HG03039 (cell line): Measurements from ENCODE around the gene TIMM13.

Source experiments
- ATAC-seq: cut with Tn5 transposase; IDR thresholded peaks from one replicate; pipeline ENCODE4 v1.9.1; 2021; ENCODE audit warnings: mild to moderate bottlenecking, moderate library complexity; ENCODE audit not compliant: unreplicated experiment

Gene TIMM13

DNA sequence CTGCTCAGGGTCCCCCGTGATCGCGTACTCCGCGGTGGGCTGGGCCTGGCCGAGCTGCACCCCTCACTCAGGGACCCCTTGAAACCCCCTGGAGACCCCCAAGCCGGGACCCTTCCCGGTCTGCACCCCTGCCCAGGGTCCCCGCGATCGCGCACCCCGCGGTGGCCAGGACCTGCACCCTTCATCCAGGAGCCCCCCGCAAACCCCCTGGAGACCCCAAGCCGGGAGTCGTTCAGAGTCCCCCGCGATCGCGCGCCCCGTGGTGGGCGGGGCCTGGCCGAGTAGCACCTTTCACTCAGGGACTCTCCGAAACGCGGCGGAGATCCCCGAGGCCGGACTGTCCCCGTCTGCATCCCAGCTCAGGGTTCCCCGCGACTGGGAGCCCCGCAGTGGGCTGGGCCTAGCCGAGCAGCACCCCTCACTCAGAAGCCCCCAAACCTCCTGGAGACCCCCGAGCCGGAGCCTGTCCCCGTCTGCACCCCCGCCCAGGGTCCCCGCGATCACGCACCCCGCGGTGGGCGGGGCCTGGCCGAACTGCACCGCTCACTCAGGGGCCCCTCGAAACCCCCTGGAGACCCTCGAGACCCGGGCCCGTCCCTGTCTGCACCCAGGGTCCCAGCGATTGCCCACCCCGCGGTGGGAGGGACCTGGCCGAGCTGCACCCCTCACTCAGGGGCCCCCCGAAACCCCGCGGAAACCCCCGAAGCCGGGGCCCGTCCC, 28.6 kb upstream of the TIMM13 start:
- ATAC-seq, result peak; percentile 35

DNA sequence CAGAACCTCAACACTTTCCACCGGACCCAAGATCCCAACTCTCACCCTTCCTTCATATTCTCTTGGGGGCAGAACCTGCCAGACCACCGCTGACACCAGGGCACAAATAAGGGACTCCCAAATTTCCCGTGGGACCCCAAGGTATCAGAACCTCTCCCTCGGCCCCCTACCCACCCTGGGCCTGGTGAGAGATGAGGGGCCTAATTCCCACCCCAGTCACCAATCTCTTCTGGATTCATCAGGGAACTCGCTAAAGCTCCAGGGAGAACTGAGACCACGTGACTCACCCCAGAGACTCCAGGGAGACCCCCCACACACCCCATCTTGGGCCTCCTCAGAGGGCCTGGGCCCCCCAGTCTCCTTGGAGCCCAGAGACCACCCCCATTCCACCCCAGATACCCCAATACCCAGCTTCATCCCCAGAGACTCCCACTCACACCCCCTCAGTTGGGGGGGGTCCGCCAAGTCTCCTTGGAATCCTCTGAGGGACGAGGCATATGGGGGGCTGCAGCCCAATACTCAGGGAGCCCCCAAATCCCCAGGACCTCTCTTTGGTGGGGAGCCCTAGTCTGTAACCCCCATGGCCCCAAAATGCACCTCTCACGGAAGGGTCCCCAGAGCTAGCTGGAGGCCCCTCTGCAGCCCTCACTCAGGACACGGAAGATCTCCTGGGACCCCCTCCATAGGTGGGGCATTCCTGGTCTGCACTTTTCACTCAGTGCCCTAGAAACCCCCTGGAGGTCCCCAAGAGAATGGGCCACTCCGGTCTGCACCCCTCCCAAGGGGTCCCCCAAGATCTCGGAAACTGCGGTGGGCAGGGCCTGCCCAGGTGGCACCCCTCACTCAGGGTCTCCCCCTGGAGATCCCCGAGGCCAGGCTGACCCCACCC, 27.8 kb upstream of the TIMM13 start:
- no peak for ATAC-seq

DNA sequence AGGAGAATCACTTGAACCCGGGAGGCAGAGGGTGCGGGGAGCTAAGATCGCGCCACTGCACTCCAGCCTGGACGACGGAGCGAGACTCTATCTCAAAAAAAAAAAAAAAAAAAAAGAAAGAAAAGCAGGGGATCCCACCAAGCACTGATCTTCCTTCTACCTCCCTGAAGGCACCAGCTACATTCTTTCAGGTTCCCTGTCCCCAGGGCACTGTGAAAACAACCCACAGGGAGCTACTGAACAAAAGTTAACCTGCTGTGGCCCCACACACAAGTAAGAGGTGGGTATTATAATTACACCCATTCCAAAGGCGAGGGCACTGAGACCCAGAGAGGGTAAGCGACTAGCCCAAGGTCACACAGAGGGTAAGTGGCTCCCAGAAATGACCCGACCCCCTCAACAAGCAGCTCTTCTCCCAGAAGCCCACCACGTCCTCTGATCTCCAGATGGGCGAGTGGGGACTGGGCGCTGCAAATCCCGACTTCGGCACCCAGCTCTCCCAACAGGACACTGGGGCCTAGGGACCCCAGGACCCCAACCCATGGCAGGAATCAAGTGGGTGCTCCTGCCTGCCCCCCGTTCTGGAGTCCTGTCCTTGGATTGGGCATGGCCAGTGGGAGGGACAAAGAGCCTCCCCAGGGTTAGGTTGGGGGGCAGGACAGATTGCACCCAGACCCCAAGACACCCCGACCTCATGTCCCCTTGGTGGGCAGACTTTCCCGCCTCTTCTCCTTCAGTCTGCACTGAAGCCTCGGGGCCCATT, 27.0 kb upstream of the TIMM13 start:
- no peak for ATAC-seq

DNA sequence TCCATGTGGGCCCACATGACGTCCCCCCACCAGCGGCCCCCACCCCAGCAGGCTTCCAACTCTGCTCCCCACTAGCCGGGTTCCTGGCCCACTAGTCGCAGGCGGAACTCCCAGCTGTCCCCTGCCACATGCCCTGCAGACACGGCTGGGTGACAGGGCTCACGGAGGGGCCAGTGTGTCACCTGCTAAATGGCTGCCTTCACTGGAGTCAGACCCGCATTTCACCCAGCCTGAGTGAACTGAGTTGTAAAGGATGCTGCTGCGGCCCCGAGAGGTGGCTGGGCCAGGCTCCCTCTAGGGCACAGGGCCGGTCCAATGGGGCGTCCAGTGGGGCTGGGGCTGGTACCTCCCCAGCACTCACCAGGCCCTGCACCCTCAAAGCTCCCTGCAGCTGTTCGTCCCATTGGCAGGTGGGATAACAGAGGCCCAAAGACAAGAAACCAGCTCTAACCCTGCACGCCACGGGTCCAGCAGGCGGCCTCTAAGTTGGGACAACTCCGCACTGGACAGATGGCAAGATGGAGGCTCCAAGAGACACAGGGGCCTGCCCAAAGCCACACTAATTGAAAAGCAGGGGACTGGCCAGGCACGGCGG, 26.1 kb upstream of the TIMM13 start:
- no peak for ATAC-seq

DNA sequence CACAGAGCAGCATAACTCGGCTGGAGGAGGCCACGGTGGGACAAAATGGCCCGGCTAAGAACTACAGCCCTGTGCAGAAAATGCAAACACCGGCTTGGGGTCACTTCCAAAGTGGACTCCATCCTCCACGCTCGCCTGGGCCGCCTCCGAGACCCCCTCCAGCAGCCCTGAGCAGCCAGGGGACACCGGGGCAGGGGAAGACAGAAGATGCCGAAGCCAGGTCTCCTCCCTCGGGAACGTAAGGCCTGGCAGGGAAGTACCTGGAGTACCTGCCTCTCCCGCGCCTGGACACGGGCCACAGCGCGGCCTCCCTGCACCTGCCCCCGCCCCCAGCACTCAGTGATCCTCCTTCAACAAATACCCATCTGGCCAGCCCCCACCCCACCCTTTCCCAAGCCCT, 24.4 kb upstream of the TIMM13 start:
- ATAC-seq, result no peak

DNA sequence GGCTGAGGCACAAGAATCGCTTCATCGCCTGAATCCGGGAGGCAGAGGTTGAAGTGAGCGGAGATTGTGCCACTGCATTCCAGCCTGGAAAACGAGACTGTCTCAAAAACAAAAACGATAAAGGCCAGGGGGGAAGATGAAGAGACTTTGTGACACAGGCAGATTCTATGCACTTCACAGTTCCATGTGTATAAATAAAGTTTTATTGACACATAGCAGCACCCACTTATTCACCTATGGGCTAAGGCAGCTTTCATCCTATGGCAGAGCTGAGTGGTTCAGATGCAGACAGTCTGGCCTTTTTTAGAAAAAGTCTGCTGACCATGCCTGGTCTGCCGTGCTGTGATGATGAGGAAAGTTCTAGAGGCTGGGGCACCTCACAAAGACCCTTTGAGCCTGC, 23.8 kb upstream of the TIMM13 start:
- no peak for ATAC-seq

DNA sequence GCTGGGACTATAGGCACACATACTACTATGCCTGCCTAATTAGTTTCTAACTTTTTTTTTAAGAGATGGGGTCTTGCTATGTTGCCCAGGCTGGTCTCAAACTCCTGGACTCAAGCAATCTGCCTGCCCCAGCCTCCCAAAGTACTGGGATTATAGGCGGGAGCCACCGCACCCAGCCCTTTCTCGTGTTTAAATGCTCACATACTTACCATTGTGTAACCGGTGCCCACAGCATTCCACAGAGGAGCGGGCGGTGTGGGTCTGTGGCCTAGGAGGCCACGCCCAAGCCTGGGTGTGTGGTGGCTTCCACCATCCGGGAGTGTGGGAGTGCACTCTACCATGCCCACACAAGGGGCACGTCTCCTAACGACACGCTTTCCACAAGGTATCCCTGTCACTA, 21.6 kb upstream of the TIMM13 start:
- no peak for ATAC-seq

DNA sequence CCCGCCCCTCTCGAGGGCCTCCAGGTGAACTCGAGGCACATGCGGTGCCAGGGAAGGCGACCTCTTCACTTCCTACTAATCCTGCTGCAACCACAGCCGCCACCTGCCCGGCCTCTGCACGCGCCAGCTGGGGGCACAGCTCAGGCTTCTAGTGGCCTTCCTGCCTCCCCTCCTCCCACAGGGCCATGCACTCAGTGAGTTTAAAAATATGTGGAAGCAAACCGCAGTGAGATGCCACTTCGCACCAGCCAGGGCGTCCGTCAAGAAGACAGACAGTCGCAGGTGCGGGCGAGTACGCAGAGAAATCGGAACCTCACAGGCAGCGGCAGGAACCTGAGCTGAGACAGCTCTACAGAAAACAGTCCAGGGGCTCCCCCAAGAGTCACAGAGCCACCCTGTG, 19.0 kb upstream of the TIMM13 start:
- ATAC-seq, result no peak

DNA sequence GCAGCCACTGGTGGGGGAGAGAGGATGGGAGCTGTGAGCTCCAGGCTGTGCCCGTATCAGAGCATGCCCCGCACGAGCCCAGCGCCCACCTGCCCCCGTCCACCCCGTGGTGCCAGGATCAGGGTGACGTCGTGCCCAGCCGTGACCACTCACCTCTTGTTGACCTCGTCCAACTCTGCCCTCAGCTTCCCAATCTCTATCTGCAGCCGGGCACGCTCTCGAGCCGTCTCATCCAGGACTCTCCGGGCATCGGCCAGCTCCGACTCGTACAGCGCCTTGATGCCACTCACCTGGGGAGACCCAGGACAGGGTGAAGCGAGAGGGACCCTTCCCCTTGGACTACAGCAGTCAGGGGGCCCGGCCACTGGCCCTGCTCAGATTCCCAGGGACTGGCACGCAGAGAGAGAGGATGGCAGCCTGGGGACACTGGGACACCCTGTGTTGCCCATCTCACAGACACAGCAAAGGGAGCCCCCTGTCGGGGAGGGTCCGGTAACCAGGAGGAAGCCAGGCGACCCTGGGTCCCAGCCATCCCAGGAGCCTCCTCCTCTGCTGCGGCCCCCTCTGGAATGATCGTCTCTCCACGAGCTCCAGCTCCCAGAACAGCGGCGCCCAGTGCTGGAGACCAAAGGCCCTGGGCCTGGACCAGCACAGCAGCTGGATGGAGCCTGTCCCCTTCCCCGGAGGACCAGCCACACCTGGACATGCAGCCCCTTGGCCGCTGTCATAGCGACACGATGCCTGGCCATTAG, 17.0 kb upstream of the TIMM13 start:
- no peak for ATAC-seq

DNA sequence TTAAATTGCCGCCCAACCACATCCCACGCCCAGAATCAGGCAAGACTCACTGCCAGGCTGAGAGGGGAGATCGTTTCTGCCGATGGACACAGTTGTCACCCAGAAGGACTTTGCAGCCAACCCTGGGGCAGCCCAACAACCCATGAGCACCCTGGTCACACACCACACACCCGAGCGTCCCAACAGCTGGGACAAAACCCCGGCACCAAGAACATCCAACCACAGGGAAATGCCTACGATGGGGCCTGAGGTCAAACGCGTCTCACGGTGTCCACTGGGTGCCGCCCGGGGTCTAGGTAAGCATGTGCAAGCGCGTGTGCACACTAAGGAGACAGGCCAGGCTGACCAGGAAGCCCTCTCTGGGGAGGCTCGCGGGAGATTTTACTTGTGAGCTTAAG, 16.4 kb upstream of the TIMM13 start:
- ATAC-seq, result no peak

DNA sequence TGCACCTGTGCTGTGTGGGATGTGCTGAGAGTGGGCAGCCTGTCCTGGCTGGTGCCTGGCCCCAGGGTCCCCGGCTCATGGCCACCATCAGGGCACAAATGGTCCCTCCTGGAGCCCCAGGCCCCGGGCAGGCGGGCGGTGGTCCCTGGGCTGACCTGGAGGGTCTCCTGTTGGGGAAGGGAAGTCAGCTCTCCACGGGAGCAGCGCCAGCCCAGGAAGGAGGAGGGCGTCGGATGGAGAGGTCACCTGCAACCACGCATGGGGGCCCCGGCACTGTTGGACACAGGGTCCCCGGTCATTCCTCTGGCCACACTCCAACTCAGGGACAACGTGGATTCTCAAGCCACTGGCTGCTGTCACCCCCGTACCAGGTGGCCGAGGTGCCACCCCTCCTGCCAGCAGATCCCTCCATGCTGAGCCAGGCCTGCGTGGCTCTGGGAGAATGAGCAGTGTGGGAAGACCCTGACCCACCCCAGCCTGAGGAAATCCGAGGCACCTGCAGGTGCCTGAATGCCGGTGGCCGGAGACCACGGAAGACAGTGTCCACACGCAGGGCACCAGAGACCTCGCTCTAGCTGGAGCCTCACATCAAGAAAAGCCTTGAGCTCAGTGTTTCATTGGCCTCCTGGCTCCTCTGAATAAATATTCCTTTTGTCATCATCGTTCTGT, 15.9 kb upstream of the TIMM13 start:
- ATAC-seq, result no peak

DNA sequence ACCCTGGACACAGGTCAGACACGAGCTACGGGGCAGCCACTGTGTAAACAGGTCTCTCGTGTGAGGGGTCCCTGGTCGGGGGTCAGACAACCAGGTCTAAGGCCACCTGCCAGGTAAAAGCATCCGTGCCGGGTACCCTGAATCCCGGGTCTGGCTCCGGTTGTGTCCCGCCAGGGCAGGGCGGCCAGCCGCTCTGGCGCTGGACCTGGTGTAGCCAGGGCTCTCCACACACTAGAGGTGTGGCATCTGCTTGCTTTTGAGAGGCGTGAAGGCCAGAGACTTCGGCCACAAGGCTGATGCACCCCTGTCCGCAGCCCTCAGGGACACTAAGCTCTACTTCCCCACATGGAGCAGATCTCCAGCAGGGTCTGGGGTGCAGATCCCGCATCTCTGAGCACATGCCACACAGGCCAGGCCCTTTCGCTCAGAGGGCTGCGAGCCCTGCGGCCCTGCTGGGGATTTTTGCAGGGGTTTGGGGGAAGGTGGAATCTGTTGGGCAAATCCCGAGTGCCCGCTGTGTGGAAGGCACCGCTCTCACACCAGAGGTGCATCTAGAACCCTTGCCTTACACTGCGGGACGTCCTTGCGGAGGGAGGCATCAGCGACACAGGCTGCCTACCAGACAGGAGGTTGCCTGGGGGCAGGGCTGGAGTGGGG, 13.8 kb upstream of the TIMM13 start:
- no peak for ATAC-seq

DNA sequence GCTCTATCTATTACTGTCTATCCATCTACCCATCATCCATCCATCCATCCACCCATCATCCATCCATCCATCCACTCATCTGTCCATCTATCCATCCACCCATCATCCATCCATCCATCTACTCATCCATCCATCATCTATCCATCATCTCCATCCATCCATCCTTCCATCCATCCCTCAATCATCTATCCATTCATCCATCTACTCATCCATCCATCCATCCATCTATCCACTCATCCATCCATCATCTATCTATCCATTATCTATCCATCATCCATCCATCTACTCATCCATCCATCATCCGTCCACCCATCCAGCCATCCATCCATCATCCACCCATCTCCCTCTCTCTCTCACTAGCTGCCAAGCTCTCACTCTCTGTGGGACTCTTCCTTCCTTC, 13.1 kb upstream of the TIMM13 start:
- ATAC-seq, result no peak

DNA sequence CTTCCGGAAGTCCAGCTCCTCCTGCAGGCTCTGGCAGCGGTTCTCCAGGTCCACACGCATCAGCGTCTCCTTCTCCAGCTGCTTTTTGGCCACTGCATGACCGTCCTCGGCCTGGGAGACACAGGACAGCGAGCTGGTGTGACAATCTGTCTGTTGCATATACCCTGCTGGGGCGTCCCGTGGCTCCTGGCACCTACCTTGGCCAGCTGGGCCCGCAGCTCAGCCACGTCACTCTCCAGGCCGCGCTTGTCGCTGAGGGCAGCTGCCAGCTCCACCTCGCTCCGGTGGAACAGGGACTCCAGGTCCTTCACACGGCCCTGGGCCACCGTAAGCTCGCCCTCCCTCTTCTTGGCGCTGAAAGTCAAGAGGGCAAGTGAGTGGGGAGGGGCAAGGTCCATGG, 10.8 kb upstream of the TIMM13 start:
- ATAC-seq, result no peak

DNA sequence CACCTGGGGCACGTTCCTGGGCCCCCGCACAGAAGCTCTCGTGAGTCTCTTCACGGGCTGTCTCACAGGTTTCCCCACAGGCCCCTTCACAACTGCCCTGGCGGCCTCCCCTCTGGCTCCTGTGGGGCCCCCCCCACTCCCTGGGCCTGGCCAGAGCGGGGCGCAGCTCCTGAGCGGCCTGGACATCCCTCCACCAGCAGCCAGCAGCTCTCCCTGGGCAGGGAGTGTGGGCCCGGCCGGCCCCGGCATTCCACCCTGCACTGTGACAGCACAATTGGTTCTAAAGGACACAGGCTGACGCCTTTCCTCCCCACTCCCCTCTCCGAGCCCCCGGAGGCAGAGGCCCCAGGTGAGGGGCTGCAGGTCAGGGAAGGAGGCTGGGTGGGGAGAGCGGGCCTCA, 9.5 kb upstream of the TIMM13 start:
- ATAC-seq, result no peak

DNA sequence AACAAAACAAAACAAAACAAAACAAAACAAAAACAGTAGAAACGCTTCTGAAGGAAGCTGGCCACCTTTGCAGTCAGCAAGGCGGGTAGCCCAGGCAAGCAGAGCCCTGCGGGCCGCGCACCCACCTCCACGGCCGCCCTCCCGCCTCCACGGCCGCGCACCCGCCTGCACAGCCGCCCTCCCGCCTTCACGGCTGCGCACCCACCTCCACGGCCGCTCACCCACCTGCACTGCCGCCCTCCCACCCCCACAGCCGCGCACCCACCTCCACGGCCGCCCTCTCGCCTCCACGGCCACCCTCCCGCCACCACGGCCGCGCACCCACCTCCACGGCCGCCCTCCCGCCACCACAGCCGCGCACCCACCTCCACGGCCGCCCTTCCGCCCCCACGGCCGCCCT, 9.0 kb upstream of the TIMM13 start:
- ATAC-seq, result no peak

DNA sequence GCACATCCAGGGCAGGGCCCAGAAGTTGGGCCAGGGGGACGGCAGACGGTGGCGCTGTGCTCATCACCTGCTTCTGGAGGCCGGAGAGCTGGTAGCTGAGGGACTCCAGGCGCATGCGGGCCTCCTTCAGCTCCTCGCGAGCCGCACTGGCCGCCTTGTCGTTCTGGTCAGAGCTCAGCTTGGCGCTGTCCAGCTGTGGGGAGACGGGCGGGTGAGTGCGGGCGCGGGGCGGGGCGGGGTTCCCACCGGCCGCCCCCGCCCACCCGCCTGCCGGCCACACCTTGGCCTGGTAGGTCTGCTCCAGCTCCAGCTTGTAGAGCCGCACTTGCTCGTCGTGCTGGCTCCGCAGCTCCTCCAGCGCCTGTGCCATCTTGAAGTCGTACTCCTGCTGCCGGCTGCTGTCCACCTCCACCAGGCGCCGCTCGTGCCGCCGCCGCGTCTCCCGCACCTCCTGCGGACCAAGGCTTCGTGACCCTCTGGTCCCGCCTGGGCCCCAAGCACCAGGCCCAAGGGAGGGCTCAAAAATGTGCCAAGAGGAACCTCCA, 7.4 kb upstream of the TIMM13 start:
- no peak for ATAC-seq

DNA sequence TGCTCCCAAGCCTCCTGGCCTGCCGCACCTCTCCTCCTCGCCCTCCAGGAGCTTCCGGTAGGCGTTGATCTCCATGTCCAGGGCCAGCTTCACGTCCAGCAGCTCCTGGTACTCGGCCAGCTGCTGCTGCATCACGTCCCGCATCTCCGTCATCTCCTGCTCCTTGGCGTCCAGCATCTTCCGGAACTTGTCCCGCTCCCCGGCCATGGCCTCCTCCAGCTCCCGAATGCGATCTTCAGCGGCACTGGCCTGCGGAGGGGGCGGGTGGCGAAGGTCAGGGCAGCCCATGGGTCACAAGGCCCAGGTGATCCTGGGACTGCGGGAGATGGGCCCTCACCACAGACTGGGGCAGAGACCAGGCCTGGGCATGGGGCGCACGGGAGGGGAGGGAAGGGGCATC, 6.9 kb upstream of the TIMM13 start:
- no peak for ATAC-seq

DNA sequence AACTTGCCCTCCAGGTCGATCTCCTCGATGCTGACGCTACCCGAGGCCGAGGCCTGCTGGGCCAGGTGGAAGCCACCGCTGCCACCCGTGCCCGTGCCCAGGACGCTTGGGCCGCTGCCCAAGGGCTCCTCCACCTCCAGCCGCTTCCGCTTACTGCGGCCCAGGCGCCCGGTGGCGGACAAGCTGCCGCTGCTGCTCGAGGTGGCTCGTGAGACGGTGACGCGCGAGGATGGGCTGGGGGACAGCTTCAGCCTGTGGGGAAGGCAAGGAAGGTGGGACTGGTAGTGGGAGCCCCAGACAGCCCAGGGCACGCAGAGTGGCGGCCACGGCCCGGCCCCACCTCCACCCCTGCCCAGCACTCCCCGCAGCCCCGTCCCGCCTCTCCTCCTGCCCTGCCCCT, 6.5 kb upstream of the TIMM13 start:
- no peak for ATAC-seq
